ENCODE results near the gene HTR6.

The HTR6 gene

DNA sequence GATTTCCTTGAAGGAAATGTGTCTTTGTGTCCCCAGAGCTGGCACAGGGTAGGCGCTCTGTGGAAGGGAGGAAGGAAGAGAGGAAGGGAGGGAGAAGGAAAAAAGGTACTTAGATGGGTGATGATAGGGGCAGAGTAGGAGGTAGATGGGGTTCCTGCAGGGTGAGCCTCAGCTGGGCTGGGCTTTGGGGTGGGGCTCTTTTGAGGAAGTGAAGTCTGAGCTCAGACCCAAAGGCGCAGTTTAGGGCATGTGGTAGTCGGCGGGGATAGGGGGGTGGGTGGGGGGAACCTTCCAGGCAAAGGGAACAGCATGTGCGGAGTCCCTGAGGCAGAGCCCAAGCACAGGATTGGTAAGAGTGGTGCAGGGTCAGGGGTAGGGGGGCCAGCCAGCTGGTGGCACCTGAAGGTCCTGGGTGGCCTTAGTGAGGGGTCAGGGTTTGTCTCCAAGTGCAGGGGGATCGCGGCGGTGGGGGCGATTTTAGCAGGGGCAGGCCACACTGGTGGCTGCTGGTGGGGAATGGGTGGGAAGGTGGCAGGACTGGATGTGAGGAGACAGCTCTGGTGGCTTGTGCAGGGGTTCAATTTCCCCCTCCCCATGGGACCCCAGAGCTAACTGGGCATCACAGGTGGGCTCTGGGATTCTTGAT lies 8.4 kb upstream of the HTR6 start:
- no peak for TF ChIP-seq TAF1 (IDR thresholded peaks at IDR 0.05; ENCODE audit: borderline replicate concordance, insufficient read depth, low read length)
- TF ChIP-seq POLR2AphosphoS5 (IDR thresholded peaks at IDR 0.05; ENCODE audit: low read depth, low read length), result no peak
- no peak for TF ChIP-seq SIN3A (IDR thresholded peaks at IDR 0.05; ENCODE audit: borderline replicate concordance, insufficient read depth, low read length)

GRCh38 chr1:19656780-19657466 lies 7.8 kb upstream of the HTR6 start:
- TF ChIP-seq SIN3A (IDR thresholded peaks at IDR 0.05; ENCODE audit: borderline replicate concordance, insufficient read depth, low read length) (no peak), POLR2AphosphoS5 (IDR thresholded peaks at IDR 0.05; ENCODE audit: low read depth, low read length) (no peak), FOXP2 (optimal IDR thresholded peaks at IDR 0.05; ENCODE audit: borderline replicate concordance, extremely low read depth, extremely low read length, insufficient read depth) (no peak), REST (IDR thresholded peaks at IDR 0.05; ENCODE audit: insufficient read depth in 1 of 2, low read depth in 2 of 2, low read length in 2 of 2) (no peak), TAF1 (IDR thresholded peaks at IDR 0.05; ENCODE audit: borderline replicate concordance, insufficient read depth, low read length) (no peak)

DNA sequence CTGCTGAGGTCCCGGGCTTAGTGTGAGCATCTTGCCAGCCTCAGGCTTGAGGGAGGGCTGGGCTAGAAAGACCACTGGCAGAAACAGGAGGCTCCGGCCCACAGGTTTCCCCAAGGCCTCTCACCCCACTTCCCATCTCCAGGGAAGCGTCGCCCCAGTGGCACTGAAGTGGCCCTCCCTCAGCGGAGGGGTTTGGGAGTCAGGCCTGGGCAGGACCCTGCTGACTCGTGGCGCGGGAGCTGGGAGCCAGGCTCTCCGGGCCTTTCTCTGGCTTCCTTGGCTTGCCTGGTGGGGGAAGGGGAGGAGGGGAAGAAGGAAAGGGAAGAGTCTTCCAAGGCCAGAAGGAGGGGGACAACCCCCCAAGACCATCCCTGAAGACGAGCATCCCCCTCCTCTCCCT lies 7.2 kb upstream of the HTR6 start:
- TF ChIP-seq TAF1 (IDR thresholded peaks at IDR 0.05; ENCODE audit: borderline replicate concordance, insufficient read depth, low read length), result no peak
- no peak for TF ChIP-seq FOXP2 (optimal IDR thresholded peaks at IDR 0.05; ENCODE audit: borderline replicate concordance, extremely low read depth, extremely low read length, insufficient read depth)
- no peak for TF ChIP-seq SIN3A (IDR thresholded peaks at IDR 0.05; ENCODE audit: borderline replicate concordance, insufficient read depth, low read length)
- no peak for TF ChIP-seq POLR2AphosphoS5 (IDR thresholded peaks at IDR 0.05; ENCODE audit: low read depth, low read length)
- no peak for TF ChIP-seq REST (IDR thresholded peaks at IDR 0.05; ENCODE audit: insufficient read depth in 1 of 2, low read depth in 2 of 2, low read length in 2 of 2)

DNA sequence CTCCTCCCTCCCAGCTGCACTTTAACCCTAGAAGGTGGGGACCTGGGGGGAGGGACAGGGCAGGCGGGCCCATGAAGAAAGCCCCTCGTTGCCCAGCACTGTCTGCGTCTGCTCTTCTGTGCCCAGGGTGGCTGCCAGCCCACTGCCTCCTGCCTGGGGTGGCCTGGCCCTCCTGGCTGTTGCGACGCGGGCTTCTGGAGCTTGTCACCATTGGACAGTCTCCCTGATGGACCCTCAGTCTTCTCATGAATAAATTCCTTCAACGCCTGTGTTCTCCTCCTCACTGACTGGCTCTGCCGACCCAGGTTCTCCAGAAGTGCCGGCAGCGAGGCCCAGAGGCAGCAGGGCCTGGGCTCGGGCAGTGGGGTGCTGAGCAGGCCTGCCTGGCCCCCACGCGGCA lies 6.5 kb upstream of the HTR6 start:
- TF ChIP-seq SIN3A (IDR thresholded peaks at IDR 0.05; ENCODE audit: borderline replicate concordance, insufficient read depth, low read length) (no peak), REST (IDR thresholded peaks at IDR 0.05; ENCODE audit: insufficient read depth in 1 of 2, low read depth in 2 of 2, low read length in 2 of 2) (no peak), POLR2AphosphoS5 (IDR thresholded peaks at IDR 0.05; ENCODE audit: low read depth, low read length) (no peak), FOXP2 (optimal IDR thresholded peaks at IDR 0.05; ENCODE audit: borderline replicate concordance, extremely low read depth, extremely low read length, insufficient read depth) (no peak), TAF1 (IDR thresholded peaks at IDR 0.05; ENCODE audit: borderline replicate concordance, insufficient read depth, low read length) (no peak)

- TF ChIP-seq SIN3A (IDR thresholded peaks at IDR 0.05; ENCODE audit: borderline replicate concordance, insufficient read depth, low read length) (no peak), POLR2AphosphoS5 (IDR thresholded peaks at IDR 0.05; ENCODE audit: low read depth, low read length) (no peak), TAF1 (IDR thresholded peaks at IDR 0.05; ENCODE audit: borderline replicate concordance, insufficient read depth, low read length) (no peak), FOXP2 (optimal IDR thresholded peaks at IDR 0.05; ENCODE audit: borderline replicate concordance, extremely low read depth, extremely low read length, insufficient read depth) (no peak), REST (IDR thresholded peaks at IDR 0.05; ENCODE audit: insufficient read depth in 1 of 2, low read depth in 2 of 2, low read length in 2 of 2) (no peak)
Measured at GRCh38 chr1:19661721-19662228, 2.9 kb upstream of the HTR6 start.

Measured in PFSK-1 (cell line).